Spleen (tissue), 7 donors: Measurements from ENCODE around the gene STK40.
A peak's percentile ranks its signal among the peaks of the same experiment; 100 is the strongest.

Experiments
- POLR2A ChIP-seq, 3 donors: fragments of 450-650 bp; IDR thresholded peaks; one replicate each; pipeline ENCODE4 v1.5.1; 2017; ENCODE audit warnings: antibody characterized with exemption in 3 of 3, mild to moderate bottlenecking in 1 of 3
- POLR2AphosphoS5 ChIP-seq, 3 donors: sonication (generic); formaldehyde crosslinking; IDR thresholded peaks; one replicate each; pipeline ENCODE4 v1.5.1; 2017; ENCODE audit warnings: antibody characterized with exemption in 3 of 3
- TF ChIP-seq, protein P1 (sequence below), 11 experiments: fragments of 200-600 bp in 7 of 11; fragments of 450-650 bp in 4 of 11; sonication (generic) in 4 of 11; IDR thresholded peaks in 8 of 11; conservative IDR thresholded peaks in 3 of 11; 1 replicate in 7 of 11; 2 replicates in 4 of 11; pipeline versions ENCODE4 v1.4.0 to v1.8.0; 2016 to 2021; ENCODE audit warnings: antibody characterized with exemption in 11 of 11, inconsistent platforms in 4 of 11, mild to moderate bottlenecking in 1 of 11
- donor health status: DM: no; HTN: no; CAD: no; lungs with moderate emphysema.
- donor health status: DM: no; HTN: no; CAD: no.
- donor health status: DM: no; HTN: no; CAD: no.

DNA sequence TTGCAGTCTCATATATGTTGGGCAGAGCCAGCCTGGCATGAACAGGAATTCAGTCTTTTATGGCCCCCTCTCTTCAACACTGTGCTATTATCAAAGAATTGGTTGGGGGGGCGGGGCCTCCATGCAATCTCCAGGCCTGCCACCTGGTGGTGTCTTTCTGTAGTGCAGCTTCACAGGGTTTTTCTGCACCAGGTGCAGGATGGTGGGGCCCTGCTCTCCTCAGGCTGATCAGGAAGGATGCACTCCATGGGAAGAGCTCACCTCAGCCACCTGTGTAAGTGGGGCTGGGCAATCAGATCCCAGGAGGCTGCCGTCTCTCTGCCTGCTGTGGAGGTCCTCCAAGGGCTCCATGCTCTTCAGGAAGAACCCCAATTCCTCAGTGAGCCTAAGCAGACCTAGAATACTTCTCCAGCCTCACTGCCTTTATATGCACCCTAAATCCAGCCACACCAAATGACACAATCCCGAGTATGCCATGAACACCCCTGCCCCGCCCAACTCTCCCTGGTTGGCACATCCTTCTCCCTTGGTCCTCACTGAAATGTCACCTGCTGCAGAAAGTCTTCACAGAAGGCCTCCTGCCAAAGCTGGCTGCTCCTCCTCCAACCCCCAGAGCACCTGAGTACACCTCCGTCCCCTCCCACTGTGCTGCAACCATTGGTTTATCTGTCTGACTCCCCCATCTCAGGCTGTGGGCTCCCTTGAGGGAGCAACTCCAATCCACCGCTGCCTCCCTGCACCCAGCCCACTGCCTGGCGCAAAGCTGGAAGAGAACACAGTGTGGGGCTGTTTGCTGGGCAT lies 16.5 kb downstream of the STK40 start:
- TF ChIP-seq, protein P1, sequence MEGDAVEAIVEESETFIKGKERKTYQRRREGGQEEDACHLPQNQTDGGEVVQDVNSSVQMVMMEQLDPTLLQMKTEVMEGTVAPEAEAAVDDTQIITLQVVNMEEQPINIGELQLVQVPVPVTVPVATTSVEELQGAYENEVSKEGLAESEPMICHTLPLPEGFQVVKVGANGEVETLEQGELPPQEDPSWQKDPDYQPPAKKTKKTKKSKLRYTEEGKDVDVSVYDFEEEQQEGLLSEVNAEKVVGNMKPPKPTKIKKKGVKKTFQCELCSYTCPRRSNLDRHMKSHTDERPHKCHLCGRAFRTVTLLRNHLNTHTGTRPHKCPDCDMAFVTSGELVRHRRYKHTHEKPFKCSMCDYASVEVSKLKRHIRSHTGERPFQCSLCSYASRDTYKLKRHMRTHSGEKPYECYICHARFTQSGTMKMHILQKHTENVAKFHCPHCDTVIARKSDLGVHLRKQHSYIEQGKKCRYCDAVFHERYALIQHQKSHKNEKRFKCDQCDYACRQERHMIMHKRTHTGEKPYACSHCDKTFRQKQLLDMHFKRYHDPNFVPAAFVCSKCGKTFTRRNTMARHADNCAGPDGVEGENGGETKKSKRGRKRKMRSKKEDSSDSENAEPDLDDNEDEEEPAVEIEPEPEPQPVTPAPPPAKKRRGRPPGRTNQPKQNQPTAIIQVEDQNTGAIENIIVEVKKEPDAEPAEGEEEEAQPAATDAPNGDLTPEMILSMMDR (IDR thresholded peaks at IDR 0.05 in 8 of 11, conservative IDR thresholded peaks at IDR 0.05 in 3 of 11): peak; percentile 88 to 98 (median 95)
- TF ChIP-seq POLR2A (IDR thresholded peaks at IDR 0.05): no peak
- peak; percentile 8 to 61 (median 31) for TF ChIP-seq POLR2AphosphoS5 (IDR thresholded peaks at IDR 0.05)
